ENCODE measurements around the gene ITPR2. TPM values are rescaled to one million over a fixed set of nuclear protein-coding genes. Genes with fewer than 3 reads are reported as not detected.

Gene ITPR2
- total RNA-seq, 2 experiments from 2014 or later: 28.8 to 29.9 TPM

DNA sequence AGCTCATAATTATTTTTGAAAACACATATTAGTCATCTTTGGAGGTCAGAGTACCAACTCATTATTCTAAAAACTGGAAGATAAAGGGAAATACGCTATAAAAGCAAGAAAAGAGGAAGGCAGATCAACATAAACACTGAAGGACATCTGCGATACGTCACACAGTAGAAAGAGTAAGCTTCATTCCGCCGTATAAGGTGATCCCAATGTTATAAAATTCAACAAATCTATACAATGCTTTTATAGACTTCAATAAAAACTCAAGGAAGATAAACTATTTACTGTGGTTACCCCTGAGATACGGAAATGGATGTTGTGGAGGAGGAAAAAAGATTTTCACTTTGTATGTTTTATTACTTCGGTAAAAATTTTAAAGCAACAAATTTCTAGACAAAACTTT is 92.6 kb downstream of the ITPR2 start:
- H3K36me3 ChIP-seq (ENCODE audit: insufficient read depth, low read length): no peaks in the 10 kb centered on the region
- DNase-seq: no peak
- Mint-ChIP-seq H3K4me1 (ENCODE audit: low read depth) (peaks cover 19% of the 10 kb centered on the region), H3K36me3 (ENCODE audit: low read depth) (peaks cover 50% of the 10 kb centered on the region), H3K9me3 (peaks cover 3% of the 10 kb centered on the region), H3K27me3 (no peaks in the 10 kb centered on the region), H3K4me3 (no peak overlapping the region), H3K27ac (no peak overlapping the region)
- ChIA-PET POLR2A (no interaction called here), CTCF (no interaction called here)
- H3K27ac ChIP-seq (ENCODE audit: low read depth in 1 of 2, low read length in 2 of 2): no peak overlapping the region
- ATAC-seq (ENCODE audit: poor library complexity): no peak
- no peaks in the 10 kb centered on the region for H3K27me3 ChIP-seq (ENCODE audit: control insufficient read depth in 1 of 2, insufficient read depth in 2 of 2, low read length in 2 of 2)
- TF ChIP-seq, protein P1, sequence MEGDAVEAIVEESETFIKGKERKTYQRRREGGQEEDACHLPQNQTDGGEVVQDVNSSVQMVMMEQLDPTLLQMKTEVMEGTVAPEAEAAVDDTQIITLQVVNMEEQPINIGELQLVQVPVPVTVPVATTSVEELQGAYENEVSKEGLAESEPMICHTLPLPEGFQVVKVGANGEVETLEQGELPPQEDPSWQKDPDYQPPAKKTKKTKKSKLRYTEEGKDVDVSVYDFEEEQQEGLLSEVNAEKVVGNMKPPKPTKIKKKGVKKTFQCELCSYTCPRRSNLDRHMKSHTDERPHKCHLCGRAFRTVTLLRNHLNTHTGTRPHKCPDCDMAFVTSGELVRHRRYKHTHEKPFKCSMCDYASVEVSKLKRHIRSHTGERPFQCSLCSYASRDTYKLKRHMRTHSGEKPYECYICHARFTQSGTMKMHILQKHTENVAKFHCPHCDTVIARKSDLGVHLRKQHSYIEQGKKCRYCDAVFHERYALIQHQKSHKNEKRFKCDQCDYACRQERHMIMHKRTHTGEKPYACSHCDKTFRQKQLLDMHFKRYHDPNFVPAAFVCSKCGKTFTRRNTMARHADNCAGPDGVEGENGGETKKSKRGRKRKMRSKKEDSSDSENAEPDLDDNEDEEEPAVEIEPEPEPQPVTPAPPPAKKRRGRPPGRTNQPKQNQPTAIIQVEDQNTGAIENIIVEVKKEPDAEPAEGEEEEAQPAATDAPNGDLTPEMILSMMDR (IDR thresholded peaks at IDR 0.05): no peak
- no peaks in the 10 kb centered on the region for H3K4me1 ChIP-seq (ENCODE audit: insufficient read depth, low read length)
- intact Hi-C loops (cut with DNase I, micrococcal nuclease): no loop called here
- no peak overlapping the region for H3K4me3 ChIP-seq (ENCODE audit: low read length)
- H3K9me3 ChIP-seq (ENCODE audit: control insufficient read depth in 1 of 2, insufficient read depth in 1 of 2, low read length in 2 of 2): peaks cover 4 to 13% of the 10 kb centered on the region in 2 experiments

DNA sequence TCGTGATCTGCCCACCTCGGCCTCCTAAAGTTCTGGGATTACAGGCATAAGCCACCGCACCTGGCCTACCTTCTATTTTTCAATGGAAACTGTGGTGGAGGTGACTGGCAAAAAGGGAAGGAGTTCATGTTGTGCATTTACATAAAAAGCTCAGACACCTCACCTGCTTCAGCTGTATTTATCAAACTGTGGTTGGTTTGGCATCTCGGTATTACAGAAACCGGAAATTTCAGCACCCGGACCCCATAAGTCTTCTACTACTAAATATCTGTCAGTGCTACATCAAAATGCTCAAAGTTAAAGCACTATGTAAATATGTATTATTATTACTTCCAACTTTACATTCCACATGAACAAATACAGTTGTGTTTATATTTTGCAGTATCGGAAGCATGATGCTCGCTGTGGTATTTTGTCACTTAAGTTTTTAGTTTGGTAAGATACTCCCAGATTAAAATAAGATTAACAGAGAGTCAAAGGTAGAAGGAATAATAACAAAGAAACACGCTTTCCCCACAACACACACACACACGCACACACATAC is 95.4 kb downstream of the ITPR2 start:
- CTCF ChIA-PET: no interaction called here

DNA sequence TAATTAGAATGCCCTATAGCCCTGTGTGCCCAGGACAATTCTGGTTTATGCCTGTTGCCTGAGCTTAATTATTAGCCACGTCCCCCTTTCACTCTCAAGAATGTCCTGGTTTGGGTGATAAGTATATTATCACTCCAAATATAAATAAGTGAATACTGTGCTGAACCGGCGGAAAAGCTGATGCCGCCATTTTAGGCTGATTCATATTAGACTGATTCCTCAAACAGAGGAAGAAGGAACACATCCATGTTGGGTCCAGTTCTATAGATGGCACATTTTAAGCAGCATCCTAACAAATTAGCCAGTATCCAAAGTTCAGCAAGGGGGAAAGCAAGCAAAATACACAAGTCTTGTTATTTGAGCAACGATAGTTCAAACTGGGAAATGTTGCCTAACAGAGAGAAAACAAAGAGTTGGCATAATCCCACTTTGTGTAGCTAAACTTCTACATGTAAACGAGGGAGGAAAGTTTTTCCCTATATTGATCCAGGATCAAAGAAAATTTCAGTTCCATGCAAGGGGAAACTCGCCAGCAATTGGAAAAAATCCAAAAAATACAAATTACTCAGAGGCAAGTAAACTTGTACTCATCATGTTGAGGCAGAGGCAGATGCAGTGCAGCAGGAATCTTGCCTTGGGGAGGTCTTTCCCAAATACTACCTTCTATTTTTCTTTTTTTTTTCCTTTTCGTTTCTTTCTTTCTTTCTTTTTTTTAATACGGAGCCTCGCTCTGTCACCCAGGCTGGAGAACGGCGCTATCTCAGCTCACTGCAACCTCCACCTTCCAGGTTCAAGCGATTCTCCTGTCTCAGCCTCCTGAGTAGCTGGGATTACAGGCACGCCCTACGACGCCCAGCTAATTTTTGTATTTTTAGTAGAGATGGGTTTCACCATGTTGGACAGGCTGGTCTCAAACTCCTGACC is 96.2 kb downstream of the ITPR2 start:
- no peak for ATAC-seq (ENCODE audit: poor library complexity)
- Histone ChIP-seq H3K27me3 (ENCODE audit: control insufficient read depth in 1 of 2, insufficient read depth in 2 of 2, low read length in 2 of 2) (no peaks in the 10 kb centered on the region), H3K27ac (ENCODE audit: low read depth in 1 of 2, low read length in 2 of 2) (no peak overlapping the region), H3K4me1 (ENCODE audit: insufficient read depth, low read length) (no peaks in the 10 kb centered on the region), H3K36me3 (ENCODE audit: insufficient read depth, low read length) (no peaks in the 10 kb centered on the region), H3K9me3 (ENCODE audit: control insufficient read depth in 1 of 2, insufficient read depth in 1 of 2, low read length in 2 of 2) (peaks cover 4 to 13% of the 10 kb centered on the region in 2 experiments), H3K4me3 (ENCODE audit: low read length) (no peak overlapping the region)
- CTCF ChIA-PET: no interaction called here
- Mint-ChIP-seq H3K4me3 (no peak overlapping the region), H3K27me3 (no peaks in the 10 kb centered on the region), H3K9me3 (peaks cover 3% of the 10 kb centered on the region), H3K4me1 (ENCODE audit: low read depth) (peaks cover 37% of the 10 kb centered on the region), H3K27ac (no peak overlapping the region), H3K36me3 (ENCODE audit: low read depth) (peaks cover 34% of the 10 kb centered on the region)
- no peak for DNase-seq
- POLR2A ChIA-PET: no interaction called here
- TF ChIP-seq, protein P1 (IDR thresholded peaks at IDR 0.05): no peak
- intact Hi-C loops (cut with DNase I, micrococcal nuclease): no loop called here

More for the DNA sequence above, 95.4 kb downstream of the ITPR2 start:
- Histone ChIP-seq H3K27me3 (ENCODE audit: control insufficient read depth in 1 of 2, insufficient read depth in 2 of 2, low read length in 2 of 2) (no peaks in the 10 kb centered on the region), H3K9me3 (ENCODE audit: control insufficient read depth in 1 of 2, insufficient read depth in 1 of 2, low read length in 2 of 2) (peaks cover 4 to 13% of the 10 kb centered on the region in 2 experiments), H3K4me1 (ENCODE audit: insufficient read depth, low read length) (no peaks in the 10 kb centered on the region), H3K4me3 (ENCODE audit: low read length) (no peak overlapping the region), H3K27ac (ENCODE audit: low read depth in 1 of 2, low read length in 2 of 2) (no peak overlapping the region), H3K36me3 (ENCODE audit: insufficient read depth, low read length) (no peaks in the 10 kb centered on the region)
- Mint-ChIP-seq H3K27me3 (no peaks in the 10 kb centered on the region), H3K27ac (no peak overlapping the region), H3K36me3 (ENCODE audit: low read depth) (peaks cover 38% of the 10 kb centered on the region), H3K4me3 (no peak overlapping the region), H3K4me1 (ENCODE audit: low read depth) (peaks cover 32% of the 10 kb centered on the region), H3K9me3 (peaks cover 3% of the 10 kb centered on the region)
- intact Hi-C loops (cut with DNase I, micrococcal nuclease): no loop called here
- DNase-seq (no peak), ATAC-seq (ENCODE audit: poor library complexity) (no peak)
- TF ChIP-seq, protein P1 (IDR thresholded peaks at IDR 0.05): no peak
- POLR2A ChIA-PET: no interaction called here
